Coronary artery (tissue), 2 donors: Measurements from ENCODE around the gene WBP1.

ENCODE experiments used
- DNase-seq: peaks from one replicate; pipeline ENCODE4 v3.0.0-alpha.2; 2017; ENCODE audit warnings: low spot score
- H3K27ac ChIP-seq, 2 donors: fragments of 200-600 bp; sonication (generic); one replicate each; pipeline ENCODE4 v1.5.1; 2016 to 2019
- H3K4me3 ChIP-seq: fragments of 200-600 bp; sonication (generic); 2 replicates; pipeline ENCODE4 v1.5.1; 2016; ENCODE audit warnings: mild to moderate bottlenecking, moderate library complexity
- TF ChIP-seq, protein P1 (sequence below): fragments of 200-600 bp; sonication (generic); IDR thresholded peaks from one replicate; pipeline ENCODE4 v1.5.1; 2019; ENCODE audit warnings: antibody characterized with exemption

Gene WBP1

DNA sequence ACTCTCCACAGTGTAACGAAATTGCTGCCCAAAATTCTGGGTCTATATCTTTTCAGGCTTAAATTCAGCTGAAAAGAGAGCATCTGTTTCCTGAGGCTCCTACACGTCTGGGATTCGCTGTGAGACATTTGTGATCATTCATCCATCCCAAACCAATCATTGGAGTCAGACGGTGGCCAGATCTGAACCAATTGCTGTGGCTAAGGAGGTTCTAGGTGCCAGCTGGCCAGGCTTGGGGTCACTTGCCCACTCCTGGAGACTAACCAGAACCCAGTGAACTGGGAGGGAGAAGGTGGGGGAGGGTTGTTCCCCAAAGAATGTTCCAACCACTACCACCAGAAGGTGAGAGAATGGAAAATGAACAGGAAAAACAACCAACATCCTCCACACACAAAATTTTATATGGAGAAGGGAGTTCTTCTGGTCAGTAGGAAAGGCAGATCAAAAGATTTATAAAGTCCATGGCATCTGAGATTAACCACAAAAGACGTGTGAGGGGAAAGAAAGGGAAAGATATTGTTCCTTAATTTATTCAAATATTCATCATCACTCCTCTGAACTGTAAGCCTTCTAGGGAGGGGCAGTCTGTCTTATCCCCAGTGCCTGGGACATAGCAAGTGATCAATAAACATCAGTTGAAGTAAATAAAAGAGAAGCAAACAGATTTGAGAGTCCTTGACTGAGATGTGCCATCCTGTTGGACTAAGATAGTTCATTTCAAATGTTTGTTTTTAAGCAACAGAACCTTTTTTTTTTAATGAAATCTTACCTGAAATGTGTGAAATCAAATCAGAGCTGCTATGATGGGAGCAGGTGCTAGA is 13.5 kb upstream of the WBP1 start:
- no peak overlapping the region for H3K27ac ChIP-seq
- TF ChIP-seq, protein P1, sequence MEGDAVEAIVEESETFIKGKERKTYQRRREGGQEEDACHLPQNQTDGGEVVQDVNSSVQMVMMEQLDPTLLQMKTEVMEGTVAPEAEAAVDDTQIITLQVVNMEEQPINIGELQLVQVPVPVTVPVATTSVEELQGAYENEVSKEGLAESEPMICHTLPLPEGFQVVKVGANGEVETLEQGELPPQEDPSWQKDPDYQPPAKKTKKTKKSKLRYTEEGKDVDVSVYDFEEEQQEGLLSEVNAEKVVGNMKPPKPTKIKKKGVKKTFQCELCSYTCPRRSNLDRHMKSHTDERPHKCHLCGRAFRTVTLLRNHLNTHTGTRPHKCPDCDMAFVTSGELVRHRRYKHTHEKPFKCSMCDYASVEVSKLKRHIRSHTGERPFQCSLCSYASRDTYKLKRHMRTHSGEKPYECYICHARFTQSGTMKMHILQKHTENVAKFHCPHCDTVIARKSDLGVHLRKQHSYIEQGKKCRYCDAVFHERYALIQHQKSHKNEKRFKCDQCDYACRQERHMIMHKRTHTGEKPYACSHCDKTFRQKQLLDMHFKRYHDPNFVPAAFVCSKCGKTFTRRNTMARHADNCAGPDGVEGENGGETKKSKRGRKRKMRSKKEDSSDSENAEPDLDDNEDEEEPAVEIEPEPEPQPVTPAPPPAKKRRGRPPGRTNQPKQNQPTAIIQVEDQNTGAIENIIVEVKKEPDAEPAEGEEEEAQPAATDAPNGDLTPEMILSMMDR = no peak
- DNase-seq = no peak
- H3K4me3 ChIP-seq = no peak overlapping the region

DNA sequence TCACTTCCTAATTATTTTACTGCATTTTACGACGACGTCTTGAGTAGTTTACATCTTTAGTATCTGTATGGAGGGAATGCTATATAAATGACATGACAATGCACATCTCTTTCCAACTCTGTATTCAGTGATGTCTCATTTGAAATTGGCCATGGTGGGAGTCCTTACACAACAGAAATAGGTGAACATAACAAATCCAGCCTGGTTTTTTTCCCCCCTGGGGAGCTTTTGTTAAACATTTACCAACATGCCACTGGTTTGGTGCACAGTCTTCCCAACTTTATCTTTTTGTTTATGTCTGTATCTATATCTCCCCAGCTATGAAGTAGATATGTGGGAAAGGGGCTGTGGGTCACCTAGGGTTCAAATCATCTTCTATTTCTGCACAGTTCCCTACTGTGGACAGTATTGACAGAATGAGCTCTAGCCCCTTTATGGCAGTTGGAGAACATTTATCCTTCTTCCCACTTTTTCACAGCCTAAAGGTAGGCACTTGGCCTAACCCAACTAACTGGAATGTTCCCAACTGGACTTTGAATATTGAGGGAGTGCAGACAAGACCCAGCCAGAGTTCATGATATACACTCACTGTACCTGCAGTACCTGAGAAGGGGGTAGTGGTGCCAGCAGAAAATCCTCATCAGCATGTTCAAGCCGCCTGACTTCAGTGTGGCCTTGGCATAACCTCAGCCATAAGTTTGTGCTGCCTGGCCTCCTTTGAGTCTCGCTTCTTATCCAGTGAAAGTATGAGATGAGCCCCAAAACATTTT is 10.8 kb upstream of the WBP1 start:
- Histone ChIP-seq H3K4me3 (no peak overlapping the region), H3K27ac (no peak overlapping the region)
- TF ChIP-seq, protein P1 = no peak
- DNase-seq = no peak

DNA sequence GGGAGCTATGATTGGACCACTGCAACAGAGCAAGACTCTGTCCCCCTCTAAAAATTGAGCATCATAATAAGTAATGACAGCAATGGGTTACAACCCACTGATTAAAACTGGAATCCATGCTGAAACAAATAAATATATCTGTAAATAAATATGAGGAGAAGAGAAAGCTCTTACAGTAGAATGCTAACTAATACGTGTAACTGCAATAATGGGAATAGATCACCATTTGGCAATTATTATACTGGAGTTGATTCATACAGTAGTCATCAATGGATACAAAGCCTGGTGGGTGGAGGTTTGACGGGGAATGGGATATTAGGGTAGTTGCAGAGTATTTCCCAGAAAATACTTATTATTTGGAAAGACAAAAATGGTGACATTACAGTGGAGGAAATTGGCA is 9.5 kb upstream of the WBP1 start:
- TF ChIP-seq, protein P1 = no peak
- no peak overlapping the region for H3K27ac ChIP-seq
- DNase-seq = no peak
- H3K4me3 ChIP-seq = no peak overlapping the region

DNA sequence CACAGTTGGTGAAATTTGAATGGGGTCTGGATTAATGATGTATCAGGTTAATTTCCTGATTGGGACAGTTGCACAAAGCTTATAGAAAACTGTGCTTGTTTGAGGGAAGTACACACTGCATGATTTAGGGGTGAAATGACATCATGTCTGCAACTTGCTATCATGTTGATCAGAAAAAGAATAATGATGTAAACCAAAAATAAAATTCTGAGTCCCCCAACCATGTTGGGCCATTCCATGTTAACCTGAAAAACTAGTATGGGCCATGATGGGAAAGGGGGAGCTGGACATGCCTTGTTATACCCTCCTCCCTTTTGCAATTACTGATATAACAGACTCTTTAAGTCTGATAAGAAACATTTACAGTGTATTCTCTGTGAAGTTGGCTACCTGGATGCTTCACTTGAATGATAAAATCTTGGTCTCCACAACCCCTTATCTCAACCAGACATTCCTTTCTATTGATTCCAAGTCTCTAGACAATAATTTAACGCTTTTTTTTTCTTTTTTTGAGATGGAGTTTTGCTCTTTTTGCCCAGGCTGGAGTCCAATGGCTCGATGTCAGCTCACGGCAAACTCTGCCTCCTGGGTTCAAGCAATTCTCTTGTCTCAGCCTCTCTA is 7.6 kb upstream of the WBP1 start:
- TF ChIP-seq, protein P1 = no peak
- DNase-seq = no peak
- H3K27ac ChIP-seq = no peak overlapping the region
- no peak overlapping the region for H3K4me3 ChIP-seq

DNA sequence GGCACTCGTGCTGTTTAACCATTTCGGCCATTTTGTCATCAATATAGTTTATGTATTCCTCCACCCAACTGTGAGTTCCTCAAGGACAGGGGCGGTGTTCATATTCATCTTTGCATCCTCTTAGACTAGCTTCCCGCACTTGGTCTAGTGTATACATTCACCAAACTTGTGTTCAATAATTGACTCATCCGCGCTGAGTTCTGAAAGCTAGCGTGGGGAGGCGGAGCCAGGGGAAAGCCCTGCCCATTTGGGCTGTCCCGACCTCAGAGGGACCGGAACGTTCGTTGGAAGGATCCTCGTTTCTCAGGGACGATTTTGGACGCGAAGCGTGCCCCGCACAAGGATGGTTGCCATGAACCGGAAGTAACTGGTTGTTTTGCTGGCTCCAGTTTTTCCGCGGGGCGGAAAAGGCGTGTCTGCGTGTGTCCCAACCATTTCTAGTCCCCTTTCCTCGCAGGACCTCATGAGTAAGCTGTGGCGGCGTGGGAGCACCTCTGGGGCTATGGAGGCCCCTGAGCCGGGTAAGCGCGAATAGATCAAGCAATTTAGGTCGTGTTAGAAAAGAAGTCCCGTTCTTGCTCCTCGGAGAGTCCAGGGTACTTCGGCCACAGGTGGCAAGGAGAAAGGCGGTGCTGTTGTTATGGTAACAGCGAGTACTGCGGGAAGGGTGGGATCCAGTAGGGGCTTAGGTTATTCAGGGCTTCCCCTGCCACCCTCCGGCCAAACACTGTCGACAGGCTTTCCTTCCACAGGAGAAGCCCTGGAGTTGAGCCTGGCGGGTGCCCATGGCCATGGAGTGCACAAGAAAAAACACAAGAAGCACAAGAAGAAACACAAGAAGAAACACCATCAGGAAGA is 3.4 kb upstream of the WBP1 start, which contains the start of gene INO80B:
Gene INO80B, plus strand, starts transcription at position 434 of the 858 bp plus-strand sequence. Its CDS starts 30 bp downstream, at position 464.
- TF ChIP-seq, protein P1 = no peak
- peak; percentile 98 for DNase-seq
- Histone ChIP-seq H3K27ac (peak within 1 kb of the TSS; percentile 47 to 83), H3K4me3 (peak within 1 kb of the TSS; percentile 92)

DNA sequence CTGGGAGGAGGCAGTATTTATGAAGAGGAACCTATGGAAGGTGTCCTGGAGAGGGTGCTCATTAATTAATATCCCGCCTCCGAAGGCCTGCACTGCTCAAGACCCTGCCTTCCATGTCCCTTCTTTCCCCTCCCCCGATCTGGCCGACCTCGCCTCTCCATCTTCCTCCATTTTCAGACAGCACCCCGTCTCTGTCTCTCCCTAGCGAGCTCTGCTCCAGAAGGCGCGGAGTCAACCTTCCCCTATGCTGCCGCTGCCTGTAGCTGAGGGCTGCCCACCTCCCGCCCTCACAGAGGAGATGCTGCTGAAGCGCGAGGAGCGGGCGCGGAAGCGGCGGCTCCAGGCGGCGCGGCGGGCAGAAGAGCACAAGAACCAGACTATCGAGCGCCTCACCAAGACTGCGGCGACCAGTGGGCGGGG is 1.1 kb upstream of the WBP1 start:
- H3K27ac ChIP-seq = peak overlapping the region; percentile 96 to 97
- TF ChIP-seq, protein P1 = no peak
- DNase-seq = no peak
- H3K4me3 ChIP-seq = peak overlapping the region; percentile 82
